KG1 (cell line): ENCODE data around the gene DYRK1A.

Source experiments
- DNase-seq: peaks from one replicate; lab custom pipeline; 2025; lab: John Stamatoyannopoulos, UW

Gene DYRK1A

GRCh38 chr21:37385179-37385765 lies 18.7 kb downstream of the DYRK1A start:
- DNase-seq, result no peak

DNA sequence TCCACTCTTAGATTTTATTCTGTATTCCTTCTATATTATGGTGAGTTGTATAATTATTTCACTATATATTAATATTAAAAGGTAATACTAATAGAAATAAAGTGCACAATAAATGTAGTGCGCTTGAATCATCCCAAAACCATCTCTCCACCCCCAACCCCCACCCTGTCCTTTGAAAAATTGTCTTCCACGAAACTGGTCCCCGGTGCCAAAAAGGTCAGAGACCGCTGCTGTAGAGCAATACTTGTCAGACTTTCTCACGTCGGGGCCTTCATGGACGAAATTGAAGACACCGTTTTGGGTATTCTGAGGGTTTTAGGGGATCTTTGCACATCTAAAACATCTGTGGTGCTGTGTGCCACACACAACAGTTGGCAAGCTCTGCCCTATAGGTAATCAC lies 19.6 kb downstream of the DYRK1A start:
- no peak for DNase-seq

- DNase-seq, result no peak
These were observed 22.9 kb downstream of the DYRK1A start for GRCh38 chr21:37389456-37389855.

- DNase-seq, result no peak
These were observed 25.1 kb downstream of the DYRK1A start for GRCh38 chr21:37391666-37392065.

DNA sequence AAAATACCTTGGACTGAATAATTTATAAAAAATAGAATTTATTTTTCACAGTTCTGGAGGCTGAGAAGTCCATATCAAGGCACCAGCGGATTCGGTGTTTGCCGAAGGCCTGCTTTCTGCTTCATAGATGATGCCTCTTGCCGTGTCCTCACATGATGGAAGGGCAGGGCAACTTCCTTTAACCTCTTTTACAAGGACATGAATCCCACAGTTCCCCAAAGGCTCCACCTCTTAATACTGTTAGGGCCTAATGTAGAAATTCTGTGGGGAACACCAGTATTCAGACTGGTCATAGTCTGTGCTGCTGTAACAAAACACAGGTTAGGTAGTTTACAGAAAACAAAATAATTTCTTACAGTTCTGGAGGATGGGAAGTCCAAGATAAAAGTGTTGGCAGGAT lies 25.9 kb downstream of the DYRK1A start:
- DNase-seq, result no peak

DNA sequence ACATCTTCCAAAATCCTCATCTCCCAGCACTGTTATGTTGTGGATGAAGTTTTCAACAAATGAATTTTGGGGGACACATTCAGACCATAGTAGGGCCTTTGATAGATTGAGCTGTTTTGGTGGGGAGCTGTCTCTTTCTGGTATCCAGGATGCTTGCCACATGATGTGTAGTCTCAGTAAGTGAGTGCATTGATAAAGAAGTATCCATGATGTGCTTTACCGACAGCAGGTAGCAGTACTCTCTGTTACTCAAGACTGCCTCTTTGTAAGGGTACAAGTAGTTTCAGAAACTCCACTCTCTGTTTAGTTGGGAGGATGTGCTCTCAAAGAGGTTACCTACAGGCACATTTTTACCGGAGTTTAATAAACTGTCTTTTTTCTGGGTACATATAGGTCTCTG lies 26.5 kb downstream of the DYRK1A start:
- no peak for DNase-seq

GRCh38 chr21:37393786-37394185 lies 27.2 kb downstream of the DYRK1A start:
- no peak for DNase-seq

DNA sequence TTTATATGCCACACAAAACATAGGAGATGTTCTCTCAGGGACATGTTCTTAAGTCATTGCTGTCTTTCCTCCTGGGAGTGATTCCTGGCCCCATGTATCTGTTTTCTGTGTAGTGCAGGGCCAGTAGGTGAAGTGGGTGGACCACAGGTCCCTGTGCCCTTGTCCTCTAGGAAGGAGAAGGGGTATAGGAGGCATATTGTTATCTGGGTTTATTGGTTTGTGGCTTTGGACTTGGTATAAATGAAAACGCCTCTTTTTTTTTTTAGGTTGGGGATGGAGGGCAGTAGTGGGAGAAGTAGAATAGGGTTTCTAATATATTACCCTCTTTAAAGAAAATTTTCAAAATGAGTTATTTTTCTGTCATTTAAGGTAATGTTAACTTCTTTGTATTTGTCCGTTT lies 29.4 kb downstream of the DYRK1A start:
- no peak for DNase-seq

GRCh38 chr21:37396855-37397254 lies 30.3 kb downstream of the DYRK1A start:
- DNase-seq, result no peak

- no peak for DNase-seq
These were observed 32.1 kb downstream of the DYRK1A start for GRCh38 chr21:37398697-37399096.

DNA sequence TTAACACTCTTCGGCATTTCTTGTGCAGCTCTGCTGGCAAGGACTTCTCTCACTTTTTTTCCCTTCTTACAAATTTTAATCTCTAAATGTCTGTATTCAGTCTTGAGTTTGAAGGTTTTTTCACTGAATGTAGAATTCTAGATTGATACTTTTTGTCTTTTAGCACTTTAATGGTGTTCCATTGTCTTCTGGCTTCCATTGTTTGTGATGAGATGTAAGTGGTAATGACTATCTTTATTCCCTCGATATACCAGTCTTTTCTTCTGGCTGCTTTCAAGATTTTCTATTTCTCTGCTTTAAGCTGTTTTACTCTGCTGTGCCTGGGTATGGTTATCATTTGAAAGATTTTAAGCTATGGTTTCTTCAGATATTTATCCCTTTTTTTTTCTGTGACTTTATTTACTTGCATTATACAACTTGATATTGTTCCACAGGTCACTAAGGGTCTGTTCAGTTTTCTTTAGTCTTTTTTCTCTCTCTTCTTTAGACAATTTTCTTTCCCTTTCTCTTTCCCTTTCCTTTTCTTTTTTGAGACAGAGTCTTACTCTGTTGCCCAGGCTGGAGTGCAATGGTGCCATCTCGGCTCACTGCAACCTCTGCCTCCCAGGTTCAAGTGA lies 35.8 kb downstream of the DYRK1A start:
- no peak for DNase-seq

- no peak for DNase-seq
These were observed 39.1 kb downstream of the DYRK1A start for GRCh38 chr21:37405629-37406028.

GRCh38 chr21:37407719-37408420 lies 41.3 kb downstream of the DYRK1A start:
- no peak for DNase-seq

DNA sequence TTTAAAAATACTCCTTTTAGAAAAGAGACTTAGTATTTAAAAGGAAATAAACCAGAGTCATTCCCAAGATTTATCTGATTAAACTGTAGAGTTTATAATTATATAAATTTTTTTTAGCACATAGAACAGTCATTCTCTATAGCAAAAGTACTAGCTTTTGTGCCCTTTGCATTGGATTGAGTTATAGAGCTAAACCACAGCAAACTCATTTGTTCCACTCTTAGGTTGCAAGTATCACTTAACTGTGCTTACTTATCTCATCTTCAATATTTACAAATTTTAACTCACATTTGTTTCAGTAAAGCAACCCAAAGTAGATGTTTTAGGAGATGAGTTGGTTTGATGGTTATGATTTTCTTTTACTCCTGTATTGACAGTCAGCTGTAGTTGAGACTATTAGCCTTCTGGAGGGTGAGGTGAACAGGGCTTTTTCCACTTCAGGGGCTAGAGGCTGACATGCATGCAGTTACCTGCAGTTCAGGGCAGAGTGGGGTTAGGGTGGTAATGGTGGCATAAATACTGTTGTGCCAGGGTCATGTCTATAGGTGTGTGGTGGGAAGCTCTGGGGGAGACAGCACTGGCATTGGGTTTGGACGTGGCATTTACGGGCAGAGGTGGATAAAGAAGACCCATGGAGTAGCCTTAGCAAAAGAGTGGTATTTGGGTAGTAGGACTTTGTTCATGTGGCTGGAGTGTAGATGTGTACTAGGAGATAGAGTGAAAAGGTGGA lies 42.1 kb downstream of the DYRK1A start:
- no peak for DNase-seq

DNA sequence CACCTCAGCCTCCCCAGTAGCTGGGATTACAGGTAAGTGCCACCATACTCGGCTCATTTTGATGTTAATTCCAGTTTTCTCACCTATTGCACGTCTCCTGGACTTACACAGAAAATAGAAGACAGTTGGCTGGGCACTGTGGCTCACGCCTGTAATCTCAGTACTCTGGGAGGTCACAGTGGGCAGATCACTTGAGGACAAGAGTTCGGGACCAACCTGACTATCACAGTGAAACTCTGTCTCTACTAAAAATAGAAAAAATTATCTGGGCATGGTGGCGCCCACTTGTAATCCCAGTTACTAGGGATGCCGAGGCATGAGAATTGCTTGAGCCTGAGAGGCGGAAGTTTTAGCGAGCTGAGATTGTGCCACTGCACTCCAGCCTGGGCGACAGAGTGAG lies 44.1 kb downstream of the DYRK1A start:
- DNase-seq, result no peak

GRCh38 chr21:37412603-37413360 lies 46.2 kb downstream of the DYRK1A start:
- no peak for DNase-seq

GRCh38 chr21:37413553-37414291 lies 47.1 kb downstream of the DYRK1A start:
- DNase-seq, result no peak

DNA sequence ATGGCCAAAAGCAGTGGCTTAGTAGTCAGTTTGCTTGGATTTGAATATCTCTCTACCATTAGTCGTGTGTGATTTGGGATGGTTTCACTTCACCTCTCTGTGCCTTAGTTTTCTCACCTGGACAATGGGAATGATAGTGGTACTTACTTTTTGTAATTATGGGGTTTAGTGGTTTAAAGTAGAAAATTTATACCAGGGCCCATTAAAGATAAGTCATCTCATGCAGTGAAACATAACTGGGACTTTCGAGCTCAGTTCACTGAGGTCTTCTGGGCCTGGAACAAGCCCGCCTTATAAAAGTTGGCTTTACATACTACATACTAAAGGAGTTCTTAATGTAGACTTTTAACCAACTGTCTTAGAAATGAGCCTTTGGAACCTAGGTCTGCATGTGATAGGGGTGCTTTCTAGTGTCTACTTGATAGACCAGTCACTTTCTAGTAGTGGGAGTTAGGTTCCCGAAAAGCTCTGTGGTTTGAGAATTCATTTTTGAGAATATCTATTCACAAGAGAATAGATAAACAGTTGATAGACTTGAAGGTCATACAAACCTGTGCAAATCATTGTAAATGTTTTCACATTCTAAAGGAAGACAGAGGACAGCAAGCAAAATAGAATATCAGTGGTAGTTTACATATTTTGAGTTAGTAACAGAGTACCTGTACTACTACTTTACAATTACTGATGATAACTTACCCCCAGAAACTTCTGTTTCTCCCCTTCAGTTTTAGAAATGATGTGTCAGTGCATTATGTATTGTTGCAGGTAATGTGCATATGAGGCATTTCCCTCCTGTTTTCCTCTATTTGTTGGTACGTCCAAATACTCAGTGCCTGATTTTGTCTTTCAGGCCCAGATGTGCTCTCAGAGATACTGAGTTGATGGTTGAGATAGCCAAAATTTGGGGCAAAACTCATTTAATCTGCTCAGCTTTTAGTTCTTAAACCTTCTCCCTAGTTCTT lies 48.0 kb downstream of the DYRK1A start:
- no peak for DNase-seq

- DNase-seq, result no peak
These were observed 49.4 kb downstream of the DYRK1A start for GRCh38 chr21:37415939-37416338.

- DNase-seq, result no peak
These were observed 50.3 kb downstream of the DYRK1A start for GRCh38 chr21:37416914-37417313.
